ENCODE results near the gene STRC.
"Not testable (repeated sequence)": the region's sequence is repeated elsewhere in the genome, so short reads cannot be mapped to it uniquely, and the experiment has no call there.

GRCh38 chr15:43659727-43660126, 41.1 kb upstream of the STRC start:
- not testable (repeated sequence) for TF ChIP-seq CTCF, POLR2A (IDR thresholded peaks at IDR 0.05)
